NCI-H526 (cell line): ENCODE results near the gene FBP1.
A peak's percentile ranks its signal among the peaks of the same experiment; 100 is the strongest.

Experiments used
- DNase-seq, 2 experiments: peaks; one replicate each; lab custom pipeline; 2025; lab: John Stamatoyannopoulos, UW

Gene FBP1

DNA sequence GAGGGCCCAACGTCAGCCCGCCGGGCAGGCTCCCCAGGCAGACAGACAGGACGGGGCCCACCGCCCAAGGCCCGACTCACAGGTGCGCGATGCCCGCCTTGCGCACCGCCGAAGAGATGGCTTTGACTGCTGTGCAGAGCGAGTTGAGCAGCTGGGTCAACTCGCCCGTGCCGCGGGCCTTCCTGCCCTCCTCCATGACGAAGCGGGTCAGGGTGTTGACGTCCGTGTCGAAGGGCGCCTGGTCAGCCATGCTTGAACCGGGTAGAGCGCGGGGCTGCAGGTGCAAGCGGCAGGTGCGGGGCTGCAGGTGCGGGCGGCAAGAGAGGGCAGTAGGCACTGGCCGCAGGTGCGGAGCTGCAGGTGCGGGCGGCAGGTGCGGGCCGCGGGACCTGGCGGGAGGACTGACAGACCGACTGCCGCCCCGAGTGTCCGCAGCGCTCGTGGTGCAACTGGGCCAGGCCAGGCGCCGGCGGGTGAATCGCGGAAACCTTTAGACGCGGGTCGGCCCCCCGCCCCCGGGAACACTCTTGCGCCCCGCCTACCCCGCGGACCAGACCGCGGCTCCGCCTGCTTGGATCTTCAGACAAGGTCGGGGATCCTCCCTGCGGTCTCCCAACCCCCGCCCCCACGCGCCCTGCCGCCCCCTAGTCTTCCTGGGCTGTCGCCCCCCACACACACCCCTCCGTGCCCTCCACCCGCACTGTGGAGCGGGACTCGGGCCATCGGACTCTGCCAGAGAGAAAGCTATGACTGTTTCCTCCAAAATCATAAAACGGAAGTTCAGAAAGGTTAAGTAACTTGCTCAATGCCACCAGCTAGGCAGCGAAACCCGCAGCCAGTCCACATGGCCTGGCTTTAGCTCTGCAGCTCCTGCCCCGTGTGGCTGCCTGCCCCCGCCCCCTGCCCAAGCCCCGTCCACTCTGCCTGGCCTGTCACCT is at the start of gene FBP1:
Gene FBP1, minus strand, starts transcription at position 458 of the 938 bp plus-strand sequence. Its CDS starts 208 bp downstream, at position 250.
- peak in 1 of 2 experiments; percentile 47 for DNase-seq

GRCh38 chr9:94687451-94687850 is 48.1 kb upstream of the FBP1 start:
- no peak for DNase-seq

DNA sequence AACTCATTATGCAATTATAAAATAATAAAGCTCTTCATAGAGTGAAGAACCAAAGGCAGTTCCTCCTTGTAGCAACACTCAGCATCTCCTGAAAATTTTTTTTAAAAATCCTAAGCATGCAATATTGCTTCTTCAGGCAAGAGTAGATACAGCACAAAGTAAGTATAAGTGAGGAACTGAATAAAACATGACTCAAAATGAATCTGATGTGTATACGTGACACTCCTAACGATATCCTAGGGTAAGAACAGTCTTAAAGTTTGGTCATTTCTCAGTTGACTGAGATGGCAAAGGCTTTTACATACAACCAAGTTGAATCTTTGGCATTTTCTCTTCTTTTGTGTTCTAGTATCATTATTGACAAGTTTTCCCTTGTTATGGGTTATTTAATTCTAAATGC is 46.0 kb upstream of the FBP1 start:
- DNase-seq = no peak

GRCh38 chr9:94681508-94681907 is 42.2 kb upstream of the FBP1 start:
- DNase-seq = peak; percentile 16 to 79

GRCh38 chr9:94680621-94681020 is 41.3 kb upstream of the FBP1 start:
- no peak for DNase-seq

- DNase-seq = no peak
Observed at GRCh38 chr9:94680020-94680419, 40.7 kb upstream of the FBP1 start.

DNA sequence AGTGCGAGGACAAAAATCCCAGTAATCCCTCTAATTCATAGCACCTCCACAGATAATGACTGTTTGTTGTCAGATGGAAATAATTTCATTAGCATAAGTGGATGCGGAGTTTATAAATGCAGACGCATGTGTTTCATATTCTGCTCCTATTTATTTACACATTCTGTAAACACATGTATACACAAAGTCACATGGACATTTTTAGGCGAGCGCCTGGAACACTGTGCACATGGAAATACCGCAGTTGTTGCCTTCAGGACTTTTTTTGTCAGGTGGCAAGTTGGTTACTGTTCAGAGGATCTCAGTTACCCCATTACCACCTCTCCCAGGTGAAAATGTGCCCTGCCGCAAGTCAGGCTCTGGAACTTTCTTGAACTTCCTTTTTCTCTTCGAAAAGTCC is 40.3 kb upstream of the FBP1 start:
- no peak for DNase-seq

- DNase-seq = no peak
Observed at GRCh38 chr9:94677929-94678328, 38.6 kb upstream of the FBP1 start.

DNA sequence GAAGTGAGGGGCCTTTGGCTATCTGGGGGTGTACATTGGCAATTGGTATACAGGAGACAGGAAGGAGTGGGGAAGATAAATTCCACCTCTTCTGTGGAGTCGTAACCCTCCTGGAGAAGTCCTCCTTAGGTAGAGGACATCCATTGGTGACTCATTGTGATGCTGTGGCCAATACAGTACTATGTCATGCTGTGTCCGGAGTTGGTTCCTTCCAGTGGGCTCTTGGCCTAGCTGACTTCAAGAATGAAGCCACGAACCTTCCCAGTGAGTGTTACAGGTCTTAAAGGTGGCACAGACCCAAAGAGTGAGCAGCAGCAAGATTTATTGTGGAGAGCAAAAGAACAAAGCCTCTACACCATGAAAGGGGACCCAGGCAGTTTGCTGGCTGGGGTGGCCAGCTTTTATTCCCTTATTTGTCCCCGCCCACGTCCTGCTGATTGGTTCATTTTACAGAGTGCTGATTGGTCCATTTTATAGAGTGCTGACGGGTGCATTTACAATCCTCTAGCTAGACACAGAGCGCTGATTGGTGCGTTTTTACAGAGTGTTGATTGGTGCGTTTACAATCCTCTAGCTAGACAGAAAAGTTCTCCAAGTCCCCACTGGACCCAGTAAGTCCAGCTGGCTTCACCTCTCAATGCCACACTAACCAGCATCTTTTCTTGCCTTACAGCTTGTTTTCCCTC is 37.3 kb upstream of the FBP1 start:
- DNase-seq = no peak

GRCh38 chr9:94675008-94675881 is 35.9 kb upstream of the FBP1 start:
- DNase-seq = no peak

DNA sequence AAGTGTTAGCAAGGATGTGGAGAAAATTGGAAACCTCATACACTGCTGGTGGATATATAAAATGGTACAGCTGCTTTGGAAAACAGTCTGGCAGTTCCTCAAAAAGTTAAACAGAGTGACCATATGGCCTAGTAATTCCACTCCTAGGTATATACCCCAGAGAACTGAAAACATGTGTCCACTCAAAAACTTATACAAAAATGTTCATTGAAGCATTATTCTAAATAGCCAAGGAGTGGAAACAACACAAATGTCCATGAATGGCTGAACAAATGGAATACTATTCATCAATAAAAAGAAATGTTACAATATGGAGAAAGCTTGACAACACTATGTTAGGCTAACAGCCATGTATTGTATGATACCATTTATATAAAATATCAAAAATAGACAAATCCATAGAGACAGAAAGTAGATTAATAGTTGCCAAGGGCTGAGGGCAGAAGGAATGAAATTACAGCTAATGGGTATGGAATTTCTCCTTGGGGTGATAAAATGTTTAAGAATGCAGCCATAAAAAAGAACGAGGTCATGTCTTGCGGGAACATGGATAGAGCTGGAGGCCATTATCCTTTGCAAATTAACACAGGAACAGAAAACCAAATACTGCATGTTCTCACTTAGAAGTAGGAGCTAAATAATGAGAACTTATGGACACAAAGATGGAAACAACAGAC is 33.6 kb upstream of the FBP1 start:
- no peak for DNase-seq

DNA sequence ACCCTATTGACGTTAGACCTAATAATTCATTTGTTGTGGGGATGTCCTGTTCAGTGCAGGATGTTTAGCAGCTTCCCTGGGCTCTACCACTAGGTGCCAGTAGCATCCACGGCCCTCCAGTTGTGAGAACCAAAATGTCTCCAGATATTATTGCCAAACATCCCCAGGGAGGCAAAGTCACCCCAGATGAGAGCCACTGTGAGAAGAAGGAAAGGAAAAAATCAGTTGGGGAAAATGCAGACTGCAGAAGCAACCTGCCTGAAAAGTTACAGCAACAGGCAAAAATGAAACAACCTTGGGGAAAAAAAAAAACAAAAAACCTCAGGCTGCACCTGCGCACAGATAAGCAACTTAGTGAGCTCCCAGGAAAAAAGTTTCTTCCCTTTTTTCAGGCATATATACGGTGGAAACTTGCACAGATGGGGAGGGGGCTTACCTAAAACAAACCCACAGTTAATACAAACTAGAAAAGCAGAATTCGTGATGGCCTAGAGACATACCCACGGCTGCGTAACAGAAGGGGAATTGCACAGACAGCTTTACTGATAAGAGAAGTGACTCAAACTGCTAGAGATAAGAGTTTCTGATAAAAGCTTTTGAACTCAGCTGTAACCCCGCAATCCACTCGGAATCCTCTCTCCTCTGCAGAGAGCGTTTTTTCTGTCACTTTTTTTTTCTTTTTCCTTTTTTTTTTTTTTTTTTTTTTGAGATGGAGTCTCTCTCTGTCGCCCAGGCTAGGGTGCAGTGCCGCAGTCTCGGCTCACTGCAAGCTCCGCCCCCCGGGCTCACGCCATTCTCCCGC is 29.8 kb upstream of the FBP1 start:
- DNase-seq = peak; percentile 36 to 76

DNA sequence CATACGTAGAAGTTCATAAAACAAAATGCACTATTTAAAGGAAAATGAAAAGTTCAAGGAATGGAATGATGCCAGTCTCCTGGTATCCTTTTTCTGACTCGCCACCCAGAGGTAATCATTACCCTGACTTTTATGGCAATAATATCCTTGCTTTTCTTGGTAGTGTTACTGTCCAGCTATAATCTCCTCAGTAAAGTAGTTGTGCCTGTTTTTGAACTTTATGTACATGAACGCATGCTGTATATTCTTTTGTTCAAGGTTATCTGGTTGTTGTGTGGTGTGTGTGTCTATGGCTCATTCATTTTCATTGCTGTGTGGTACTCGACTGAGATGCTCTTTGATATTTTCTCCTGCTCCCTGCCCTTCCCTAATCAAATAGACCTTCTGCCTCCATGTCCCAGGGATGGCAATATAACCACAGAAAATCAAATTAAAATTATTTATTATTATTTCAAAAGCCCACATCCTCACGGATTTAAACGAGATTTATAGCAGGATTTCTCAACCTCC is 29.2 kb upstream of the FBP1 start:
- no peak for DNase-seq

GRCh38 chr9:94666364-94667099 is 27.2 kb upstream of the FBP1 start:
- no peak for DNase-seq

DNA sequence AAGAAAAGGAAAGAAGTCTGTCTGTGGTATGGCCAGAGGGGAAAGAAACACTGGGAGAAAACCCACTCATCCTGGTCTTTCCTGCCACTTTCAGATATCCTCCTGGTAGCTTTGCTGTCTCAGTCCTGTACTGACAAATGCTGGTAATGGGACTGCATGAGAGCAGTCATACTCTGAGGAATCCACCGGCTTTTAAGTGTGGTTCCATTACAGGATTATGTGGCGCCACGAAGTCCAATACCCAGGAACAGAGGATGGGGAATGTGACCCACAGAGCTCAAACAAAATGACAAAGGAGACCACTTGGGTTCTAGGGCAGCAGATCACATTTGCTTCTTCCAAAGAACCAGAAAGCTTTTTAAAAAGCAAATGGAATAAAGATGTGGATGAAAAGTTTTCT is 26.3 kb upstream of the FBP1 start:
- no peak for DNase-seq

GRCh38 chr9:94664801-94665200 is 25.5 kb upstream of the FBP1 start:
- no peak for DNase-seq

- DNase-seq = no peak
Observed at GRCh38 chr9:94663640-94664039, 24.3 kb upstream of the FBP1 start.

DNA sequence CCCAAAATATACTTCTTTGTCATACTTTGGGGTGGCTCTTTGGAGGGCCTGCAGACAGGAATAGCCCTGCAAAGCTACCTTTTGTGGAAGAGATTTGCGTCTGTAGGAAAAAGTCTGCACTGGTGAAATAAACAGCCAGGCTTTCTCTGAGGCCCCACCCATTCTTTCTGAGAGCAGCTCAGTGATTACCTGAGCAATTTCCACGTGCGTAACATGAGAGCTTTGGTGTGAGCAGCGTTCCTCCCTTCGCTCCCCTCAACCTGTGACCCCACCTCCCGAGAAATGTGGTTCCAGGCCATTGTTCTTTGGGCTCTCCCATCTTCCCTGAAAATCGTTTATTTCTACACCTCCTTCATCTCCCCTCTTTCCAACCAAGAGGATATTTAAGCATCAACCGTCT is 23.8 kb upstream of the FBP1 start:
- no peak for DNase-seq

- no peak for DNase-seq
Observed at GRCh38 chr9:94657021-94657725, 17.9 kb upstream of the FBP1 start.
